DND-41 (cell line): ENCODE data around the gene RPN2.

Experiments used
- ATAC-seq: fragments of 200-7000 bp; cut with Tn5 transposase; 3 replicates; pipeline ENCODE4 v1.9.1; 2021; ENCODE audit warnings: low read depth; ENCODE audit not compliant: insufficient read depth
- DNase-seq: peaks from one replicate; pipeline ENCODE4 v3.0.0-alpha.2; 2020
- H2AFZ ChIP-seq: 2 replicates; pipeline ENCODE4 v1.6.0; 2012; ENCODE audit warnings: low read depth, low read length
- H3K27ac ChIP-seq: 2 replicates; pipeline ENCODE4 v1.5.1; 2012; ENCODE audit warnings: low read length, inconsistent platforms
- H3K27me3 ChIP-seq: fragments of 200-600 bp; sonication (generic); 2 replicates; pipeline ENCODE4 v1.6.0; 2012; ENCODE audit warnings: low read length, mild to moderate bottlenecking, inconsistent platforms; ENCODE audit not compliant: insufficient read depth, poor library complexity
- H3K36me3 ChIP-seq: 2 replicates; pipeline ENCODE4 v1.5.1; 2012; ENCODE audit warnings: low read length, inconsistent platforms; ENCODE audit not compliant: insufficient read depth
- H3K4me1 ChIP-seq: 2 replicates; pipeline ENCODE4 v1.5.1; 2012; ENCODE audit warnings: mild to moderate bottlenecking, low read length; ENCODE audit not compliant: insufficient read depth
- H3K4me2 ChIP-seq: 2 replicates; pipeline ENCODE4 v1.6.0; 2012; ENCODE audit warnings: mild to moderate bottlenecking, moderate library complexity, low read length, inconsistent platforms; ENCODE audit not compliant: insufficient read depth
- H3K4me3 ChIP-seq, 2 experiments: fragments of 200-600 bp in 1 of 2; shearing (Covaris generic) in 1 of 2; 2 replicates each; pipeline ENCODE4 v1.5.1; 2012 to 2016; ENCODE audit warnings: inconsistent platforms in 2 of 2, low read length in 2 of 2, mild to moderate bottlenecking in 2 of 2, low read depth in 1 of 2, moderate library complexity in 1 of 2
- H3K79me2 ChIP-seq: 2 replicates; pipeline ENCODE4 v1.6.0; 2012; ENCODE audit warnings: low read length, inconsistent platforms; ENCODE audit not compliant: insufficient read depth
- H3K9ac ChIP-seq: 2 replicates; pipeline ENCODE4 v1.6.0; 2012; ENCODE audit warnings: low read depth, mild to moderate bottlenecking, inconsistent platforms, low read length, moderate library complexity
- H3K9me3 ChIP-seq: 2 replicates; pipeline ENCODE4 v1.5.1; 2012; ENCODE audit warnings: low read length, moderate library complexity, mild to moderate bottlenecking, inconsistent platforms; ENCODE audit not compliant: insufficient read depth, severe bottlenecking
- H4K20me1 ChIP-seq: 2 replicates; pipeline ENCODE4 v1.6.0; 2012; ENCODE audit warnings: low read length; ENCODE audit not compliant: insufficient read depth
- EZH2 ChIP-seq: IDR thresholded peaks from 3 replicates; pipeline ENCODE4 v1.6.1; 2012; ENCODE audit warnings: borderline replicate concordance, low read depth, mild to moderate bottlenecking, moderate library complexity, low read length, inconsistent platforms; ENCODE audit not compliant: severe bottlenecking
- TF ChIP-seq, protein P1 (sequence below): IDR thresholded peaks from 2 replicates; pipeline ENCODE4 v1.5.1; 2012; ENCODE audit warnings: borderline replicate concordance, low read length, moderate library complexity, mild to moderate bottlenecking; ENCODE audit not compliant: poor library complexity, severe bottlenecking; ENCODE audit errors: extremely low read depth

Gene RPN2

GRCh38 chr20:37219751-37220668 is 40.9 kb downstream of the RPN2 start:
- ATAC-seq (no peak), DNase-seq (no peak)
- Histone ChIP-seq H3K27me3 (no peaks in the 10 kb centered on the region), H3K79me2 (peaks cover 7% of the 10 kb centered on the region), H2AFZ (no peak overlapping the region), H3K4me1 (no peaks in the 10 kb centered on the region), H3K4me3 (no peak overlapping the region), H3K9me3 (no peaks in the 10 kb centered on the region), H4K20me1 (peaks cover 13% of the 10 kb centered on the region; the same call in 1 of the 2 replicates), H3K9ac (no peak overlapping the region), H3K4me2 (no peak overlapping the region), H3K27ac (no peak overlapping the region), H3K36me3 (peaks cover 87% of the 10 kb centered on the region)
- TF ChIP-seq, protein P1, sequence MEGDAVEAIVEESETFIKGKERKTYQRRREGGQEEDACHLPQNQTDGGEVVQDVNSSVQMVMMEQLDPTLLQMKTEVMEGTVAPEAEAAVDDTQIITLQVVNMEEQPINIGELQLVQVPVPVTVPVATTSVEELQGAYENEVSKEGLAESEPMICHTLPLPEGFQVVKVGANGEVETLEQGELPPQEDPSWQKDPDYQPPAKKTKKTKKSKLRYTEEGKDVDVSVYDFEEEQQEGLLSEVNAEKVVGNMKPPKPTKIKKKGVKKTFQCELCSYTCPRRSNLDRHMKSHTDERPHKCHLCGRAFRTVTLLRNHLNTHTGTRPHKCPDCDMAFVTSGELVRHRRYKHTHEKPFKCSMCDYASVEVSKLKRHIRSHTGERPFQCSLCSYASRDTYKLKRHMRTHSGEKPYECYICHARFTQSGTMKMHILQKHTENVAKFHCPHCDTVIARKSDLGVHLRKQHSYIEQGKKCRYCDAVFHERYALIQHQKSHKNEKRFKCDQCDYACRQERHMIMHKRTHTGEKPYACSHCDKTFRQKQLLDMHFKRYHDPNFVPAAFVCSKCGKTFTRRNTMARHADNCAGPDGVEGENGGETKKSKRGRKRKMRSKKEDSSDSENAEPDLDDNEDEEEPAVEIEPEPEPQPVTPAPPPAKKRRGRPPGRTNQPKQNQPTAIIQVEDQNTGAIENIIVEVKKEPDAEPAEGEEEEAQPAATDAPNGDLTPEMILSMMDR: no peak

GRCh38 chr20:37220731-37221130 is 41.6 kb downstream of the RPN2 start:
- H3K4me3 ChIP-seq: no peak overlapping the region
- no peaks in the 10 kb centered on the region for H3K9me3 ChIP-seq
- ATAC-seq (no peak), DNase-seq (no peak)
- no peak overlapping the region for H3K27ac ChIP-seq
- H3K4me2 ChIP-seq: no peak overlapping the region
- peaks cover 7% of the 10 kb centered on the region for H3K79me2 ChIP-seq
- H2AFZ ChIP-seq: no peak overlapping the region
- no peaks in the 10 kb centered on the region for H3K27me3 ChIP-seq
- H3K36me3 ChIP-seq: peaks cover 87% of the 10 kb centered on the region
- H4K20me1 ChIP-seq: peaks cover 13% of the 10 kb centered on the region; the same call in 1 of the 2 replicates
- no peaks in the 10 kb centered on the region for H3K4me1 ChIP-seq
- H3K9ac ChIP-seq: no peak overlapping the region
- TF ChIP-seq, protein P1: no peak
- no peak for TF ChIP-seq EZH2

GRCh38 chr20:37222086-37222485 is 43.0 kb downstream of the RPN2 start:
- peaks cover 7% of the 10 kb centered on the region for H3K79me2 ChIP-seq
- H3K9ac ChIP-seq: no peak overlapping the region
- H3K4me2 ChIP-seq: no peak overlapping the region
- H3K27ac ChIP-seq: no peak overlapping the region
- peaks cover 13% of the 10 kb centered on the region; the same call in 1 of the 2 replicates for H4K20me1 ChIP-seq
- ATAC-seq: no peak
- H3K27me3 ChIP-seq: no peaks in the 10 kb centered on the region
- H2AFZ ChIP-seq: no peak overlapping the region
- H3K4me1 ChIP-seq: no peaks in the 10 kb centered on the region
- H3K36me3 ChIP-seq: peaks cover 90% of the 10 kb centered on the region
- no peak overlapping the region for H3K4me3 ChIP-seq
- TF ChIP-seq, protein P1: no peak
- no peak for TF ChIP-seq EZH2
- H3K9me3 ChIP-seq: no peaks in the 10 kb centered on the region
- no peak for DNase-seq
